ENCODE results near the gene CCDC177. TPM values are rescaled to one million over a fixed set of nuclear protein-coding genes. Genes with fewer than 3 reads are reported as not detected.

Gene CCDC177
- total and polyA plus RNA-seq, 2 of the 8 experiments (the other 6 are each of a cell fraction or from before 2014, with no cell fraction given), result 0.62 to 2.8 TPM

- no peak for TF ChIP-seq HDAC2 (IDR thresholded peaks at IDR 0.05; ENCODE audit: borderline replicate concordance in 1 of 2, low read depth in 2 of 2, low read length in 2 of 2)
- no peak for TF ChIP-seq TAF1 (IDR thresholded peaks at IDR 0.05; ENCODE audit: low read depth, low read length)
- TF ChIP-seq GTF2F1 (IDR thresholded peaks at IDR 0.05; ENCODE audit: borderline replicate concordance, low read depth, low read length), result no peak
- TF ChIP-seq PHF8 (conservative IDR thresholded peaks at IDR 0.05; ENCODE audit: low read depth, low read length), result no peak
- no peak for TF ChIP-seq CTBP2 (IDR thresholded peaks at IDR 0.05; ENCODE audit: borderline replicate concordance, insufficient read depth, insufficient read length, low read length)
- no peak for TF ChIP-seq CEBPB (IDR thresholded peaks at IDR 0.05; ENCODE audit: low read depth, low read length)
- TF ChIP-seq NANOG (IDR thresholded peaks at IDR 0.05; ENCODE audit: insufficient read depth, low read depth, low read length, poor library complexity, severe bottlenecking), result no peak
Measured at GRCh38 chr14:69569859-69570258, 4.8 kb downstream of the CCDC177 start (continued).
